BLaER1 treated with 17β-estradiol and CSF1 and Interleukin-3, amounts not matched to agents 10 nM and 100 nM (cell line): Measurements from ENCODE around the gene IGFBP1.

Experiments
- H3K27ac ChIP-seq, 11 experiments: shearing (Covaris generic); formaldehyde crosslinking; 2 replicates each; pipeline ENCODE4 v1.8.1; 2022
- H3K27me3 ChIP-seq, 11 experiments: shearing (Covaris generic); formaldehyde crosslinking; 2 replicates each; pipeline ENCODE4 v1.8.1; 2022
- H3K36me3 ChIP-seq, 11 experiments: shearing (Covaris generic); formaldehyde crosslinking; 2 replicates each; pipeline ENCODE4 v1.8.1; 2022
- H3K4me1 ChIP-seq, 10 experiments: shearing (Covaris generic); formaldehyde crosslinking; 2 replicates each; pipeline ENCODE4 v1.8.1; 2022
- H3K4me2 ChIP-seq, 11 experiments: shearing (Covaris generic); formaldehyde crosslinking; 2 replicates each; pipeline ENCODE4 v1.8.1; 2022
- H3K4me3 ChIP-seq, 10 experiments: shearing (Covaris generic); formaldehyde crosslinking; 2 replicates each; pipeline ENCODE4 v1.8.1; 2022
- H3K9ac ChIP-seq, 11 experiments: shearing (Covaris generic); formaldehyde crosslinking; 2 replicates each; pipeline ENCODE4 v1.8.1; 2022
- H3K9me3 ChIP-seq, 11 experiments: shearing (Covaris generic); formaldehyde crosslinking; replicated peaks in 1 of 11; 2 replicates each; pipeline ENCODE4 v1.8.1; 2022
- H4K20me1 ChIP-seq, 11 experiments: shearing (Covaris generic); formaldehyde crosslinking; 2 replicates each; pipeline ENCODE4 v1.8.1; 2022
- Cebpa-rat ChIP-seq, 11 experiments: shearing (Covaris generic); IDR thresholded peaks; 2 replicates each; pipeline ENCODE4 v1.8.1; 2022

IGFBP1 gene

GRCh38 chr7:45914911-45915310, 26.6 kb downstream of the IGFBP1 start:
- peaks cover 0 to 7% (median 0%) of the 10 kb centered on the region in 10 experiments; a peak in 1 of 20 replicates for H3K4me1 ChIP-seq
- no peak overlapping the region for H3K4me3 ChIP-seq
- no peaks in the 10 kb centered on the region for H3K36me3 ChIP-seq
- peaks cover 0 to 1% (median 0%) of the 10 kb centered on the region in 11 experiments; a peak in 2 of 22 replicates for H4K20me1 ChIP-seq
- H3K9me3 ChIP-seq: no peaks in the 10 kb centered on the region
- H3K4me2 ChIP-seq: no peak overlapping the region
- no peak overlapping the region for H3K9ac ChIP-seq
- peaks cover 23 to 24% (median 24%) of the 10 kb centered on the region in 11 experiments for H3K27me3 ChIP-seq
- no peak for TF ChIP-seq Cebpa-rat (IDR thresholded peaks at IDR 0.05)
- H3K27ac ChIP-seq: no peak overlapping the region

- TF ChIP-seq Cebpa-rat (IDR thresholded peaks at IDR 0.05): no peak
- no peak overlapping the region for H3K4me3 ChIP-seq
- no peak overlapping the region for H3K9ac ChIP-seq
Observed at GRCh38 chr7:45915606-45916005, 27.3 kb downstream of the IGFBP1 start.

GRCh38 chr7:45917064-45917463, 28.8 kb downstream of the IGFBP1 start:
- H3K36me3 ChIP-seq: no peaks in the 10 kb centered on the region
- TF ChIP-seq Cebpa-rat (IDR thresholded peaks at IDR 0.05): no peak

More at GRCh38 chr7:45915606-45916005, 27.3 kb downstream of the IGFBP1 start:
- Histone ChIP-seq H3K27ac (no peak overlapping the region), H3K4me2 (peak overlapping the region in 2 of 11 experiments; percentile 8 to 25; a peak in 1 of 22 replicates), H3K4me1 (peaks cover 4 to 13% (median 5%) of the 10 kb centered on the region in 10 experiments; a peak in 14 of 20 replicates), H3K9me3 (peaks cover 0 to 5% (median 0%) of the 10 kb centered on the region in 11 experiments; a peak in 6 of 22 replicates), H3K27me3 (peaks cover 30 to 31% (median 30%) of the 10 kb centered on the region in 11 experiments), H3K36me3 (no peaks in the 10 kb centered on the region), H4K20me1 (peaks cover 0 to 8% (median 0%) of the 10 kb centered on the region in 11 experiments; a peak in 5 of 22 replicates)

GRCh38 chr7:45917658-45918057, 29.4 kb downstream of the IGFBP1 start:
- no peak overlapping the region for H3K27ac ChIP-seq
- H3K36me3 ChIP-seq: no peaks in the 10 kb centered on the region
- no peak overlapping the region for H3K4me3 ChIP-seq
- H4K20me1 ChIP-seq: peaks cover 0 to 17% (median 0%) of the 10 kb centered on the region in 11 experiments; a peak in 6 of 22 replicates
- peaks cover 15 to 28% (median 19%) of the 10 kb centered on the region in 10 experiments for H3K4me1 ChIP-seq
- peaks cover 0 to 10% (median 4%) of the 10 kb centered on the region in 11 experiments; a peak in 7 of 22 replicates for H3K9me3 ChIP-seq
- H3K27me3 ChIP-seq: peaks cover 51 to 52% (median 51%) of the 10 kb centered on the region in 11 experiments
- H3K9ac ChIP-seq: no peak overlapping the region
- TF ChIP-seq Cebpa-rat (IDR thresholded peaks at IDR 0.05): no peak
- peak overlapping the region in 5 of 11 experiments; percentile 8 to 72 (median 38); a peak in 5 of 22 replicates for H3K4me2 ChIP-seq

More at GRCh38 chr7:45917064-45917463, 28.8 kb downstream of the IGFBP1 start:
- H3K4me1 ChIP-seq: peaks cover 10 to 22% (median 14%) of the 10 kb centered on the region in 10 experiments; a peak in 16 of 20 replicates
- peaks cover 45 to 46% (median 45%) of the 10 kb centered on the region in 11 experiments for H3K27me3 ChIP-seq
- H3K27ac ChIP-seq: no peak overlapping the region
- H3K9me3 ChIP-seq: peaks cover 0 to 10% (median 4%) of the 10 kb centered on the region in 11 experiments; a peak in 7 of 22 replicates
- peaks cover 0 to 17% (median 0%) of the 10 kb centered on the region in 11 experiments; a peak in 6 of 22 replicates for H4K20me1 ChIP-seq
- no peak overlapping the region for H3K4me3 ChIP-seq
- no peak overlapping the region for H3K4me2 ChIP-seq
- no peak overlapping the region for H3K9ac ChIP-seq

GRCh38 chr7:45918556-45918955, 30.3 kb downstream of the IGFBP1 start:
- H3K36me3 ChIP-seq: no peaks in the 10 kb centered on the region

GRCh38 chr7:45919231-45919784, 31.0 kb downstream of the IGFBP1 start:
- Histone ChIP-seq H3K4me1 (peaks cover 19 to 33% (median 24%) of the 10 kb centered on the region in 10 experiments), H3K9me3 (peaks cover 0 to 10% (median 4%) of the 10 kb centered on the region in 11 experiments; a peak in 7 of 22 replicates), H3K27me3 (peaks cover 56 to 66% (median 59%) of the 10 kb centered on the region in 11 experiments), H3K36me3 (no peaks in the 10 kb centered on the region), H3K9ac (no peak overlapping the region), H4K20me1 (peaks cover 0 to 17% (median 0%) of the 10 kb centered on the region in 11 experiments; a peak in 6 of 22 replicates), H3K27ac (no peak overlapping the region), H3K4me3 (no peak overlapping the region), H3K4me2 (no peak overlapping the region)
- TF ChIP-seq Cebpa-rat (IDR thresholded peaks at IDR 0.05): no peak

More at GRCh38 chr7:45918556-45918955, 30.3 kb downstream of the IGFBP1 start:
- Histone ChIP-seq H3K9ac (no peak overlapping the region), H3K4me2 (no peak overlapping the region), H3K27ac (no peak overlapping the region), H4K20me1 (peaks cover 0 to 17% (median 0%) of the 10 kb centered on the region in 11 experiments; a peak in 6 of 22 replicates), H3K4me3 (no peak overlapping the region), H3K4me1 (peaks cover 19 to 33% (median 24%) of the 10 kb centered on the region in 10 experiments), H3K9me3 (peaks cover 0 to 10% (median 4%) of the 10 kb centered on the region in 11 experiments; a peak in 7 of 22 replicates), H3K27me3 (peaks cover 56 to 61% (median 59%) of the 10 kb centered on the region in 11 experiments)
- no peak for TF ChIP-seq Cebpa-rat (IDR thresholded peaks at IDR 0.05)

GRCh38 chr7:45919993-45920459, 31.7 kb downstream of the IGFBP1 start:
- Histone ChIP-seq H3K4me1 (peaks cover 19 to 33% (median 23%) of the 10 kb centered on the region in 10 experiments), H3K27ac (no peak overlapping the region), H4K20me1 (peaks cover 0 to 17% (median 0%) of the 10 kb centered on the region in 11 experiments; a peak in 6 of 22 replicates), H3K9me3 (peaks cover 0 to 10% (median 4%) of the 10 kb centered on the region in 11 experiments; a peak in 7 of 22 replicates), H3K4me3 (peak overlapping the region in 9 of 10 experiments; percentile 49 to 68 (median 60); a peak in 15 of 20 replicates), H3K4me2 (peak overlapping the region; percentile 83 to 94 (median 92)), H3K36me3 (no peaks in the 10 kb centered on the region), H3K9ac (no peak overlapping the region), H3K27me3 (peaks cover 56 to 66% (median 59%) of the 10 kb centered on the region in 11 experiments)
- TF ChIP-seq Cebpa-rat (IDR thresholded peaks at IDR 0.05): no peak

GRCh38 chr7:45920502-45921380, 32.5 kb downstream of the IGFBP1 start, which contains the start of gene IGFBP3:
Gene IGFBP3, minus strand, starts transcription at chr7:45921272. Its CDS starts 132 bp downstream, at chr7:45921140.
- Histone ChIP-seq H3K4me2 (peak within 1 kb of the TSS; percentile 83 to 94 (median 92)), H3K9me3 (peaks cover 0 to 10% (median 4%) of the 10 kb centered on the region in 11 experiments; a peak in 7 of 22 replicates), H3K9ac (0 out of 22 replicates have a peak within 1 kb of the TSS, but pooled peaks of 2 of the 11 experiments have one; percentile 12 to 29), H3K4me1 (peaks cover 19 to 32% (median 23%) of the 10 kb centered on the region in 10 experiments), H3K4me3 (peak within 1 kb of the TSS; percentile 49 to 68 (median 59)), H3K27ac (no peak within 1 kb of the TSS), H4K20me1 (peaks cover 0 to 17% (median 0%) of the 10 kb centered on the region in 11 experiments; a peak in 6 of 22 replicates), H3K36me3 (no peaks in the 10 kb centered on the region), H3K27me3 (peaks cover 56 to 66% (median 59%) of the 10 kb centered on the region in 11 experiments)
- TF ChIP-seq Cebpa-rat (IDR thresholded peaks at IDR 0.05): no peak
